Stimulated activated CD4-positive, alpha-beta T cell treated with anti-CD3 and anti-CD28 coated beads, Interleukin-1b, Interleukin-23, amount 100 ng/mL, for 4 hours (primary cell): ENCODE results near the gene ANKRD13B.

ENCODE experiments used
- DNase-seq, 2 donors: peaks; one replicate each; pipeline ENCODE4 v3.0.0-alpha.2; 2020; ENCODE audit warnings: low read depth in 2 of 2

ANKRD13B gene

DNA sequence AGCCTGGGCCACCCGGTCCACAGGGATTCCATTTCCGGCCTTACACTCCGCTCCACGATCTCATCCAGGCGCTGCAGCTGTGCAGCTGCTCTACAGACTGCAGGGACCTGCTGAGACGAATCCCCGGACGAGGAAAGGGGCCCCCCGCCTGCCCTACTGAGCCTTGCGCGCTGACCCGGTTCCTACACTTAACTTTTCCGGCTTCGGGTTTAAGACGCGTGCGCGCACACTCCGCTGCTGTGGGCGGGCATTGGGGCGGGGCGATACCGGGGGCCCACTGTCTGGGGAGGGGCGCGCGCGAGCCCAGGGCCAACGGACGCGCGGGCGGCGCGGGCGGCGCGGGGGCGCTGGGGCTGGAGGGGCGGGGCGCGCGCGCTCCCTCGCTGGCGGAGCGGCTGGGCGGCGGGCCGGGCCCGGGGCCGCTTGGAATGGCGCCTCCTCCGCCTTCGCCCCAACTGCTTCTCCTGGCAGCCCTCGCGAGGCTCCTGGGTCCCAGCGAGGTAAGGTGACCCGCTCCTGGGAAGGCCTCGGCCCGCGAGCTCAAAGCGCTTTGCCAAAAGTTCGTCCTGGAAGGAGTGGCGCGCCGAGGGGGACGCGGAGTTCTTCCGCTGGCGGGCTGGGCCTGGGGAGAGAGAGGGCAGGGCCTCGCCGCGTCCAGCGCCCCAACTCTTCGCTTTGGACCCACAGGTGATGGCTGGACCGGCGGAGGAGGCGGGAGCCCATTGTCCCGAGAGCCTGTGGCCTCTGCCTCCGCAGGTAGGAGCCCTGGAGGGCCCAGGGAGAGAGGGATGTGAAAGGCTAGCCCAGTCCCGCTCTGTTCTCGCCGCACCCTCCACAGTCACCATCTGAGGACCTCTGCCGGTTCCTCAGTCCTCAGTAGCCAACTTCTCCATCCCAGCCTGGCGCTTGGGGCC lies 24.3 kb upstream of the ANKRD13B start, which contains the start of gene TP53I13:
TSS of gene TP53I13 (plus strand) at position 371 of the 914 bp plus-strand sequence. CDS start at position 429, 58 bp downstream.
- DNase-seq = peak; percentile 94

DNA sequence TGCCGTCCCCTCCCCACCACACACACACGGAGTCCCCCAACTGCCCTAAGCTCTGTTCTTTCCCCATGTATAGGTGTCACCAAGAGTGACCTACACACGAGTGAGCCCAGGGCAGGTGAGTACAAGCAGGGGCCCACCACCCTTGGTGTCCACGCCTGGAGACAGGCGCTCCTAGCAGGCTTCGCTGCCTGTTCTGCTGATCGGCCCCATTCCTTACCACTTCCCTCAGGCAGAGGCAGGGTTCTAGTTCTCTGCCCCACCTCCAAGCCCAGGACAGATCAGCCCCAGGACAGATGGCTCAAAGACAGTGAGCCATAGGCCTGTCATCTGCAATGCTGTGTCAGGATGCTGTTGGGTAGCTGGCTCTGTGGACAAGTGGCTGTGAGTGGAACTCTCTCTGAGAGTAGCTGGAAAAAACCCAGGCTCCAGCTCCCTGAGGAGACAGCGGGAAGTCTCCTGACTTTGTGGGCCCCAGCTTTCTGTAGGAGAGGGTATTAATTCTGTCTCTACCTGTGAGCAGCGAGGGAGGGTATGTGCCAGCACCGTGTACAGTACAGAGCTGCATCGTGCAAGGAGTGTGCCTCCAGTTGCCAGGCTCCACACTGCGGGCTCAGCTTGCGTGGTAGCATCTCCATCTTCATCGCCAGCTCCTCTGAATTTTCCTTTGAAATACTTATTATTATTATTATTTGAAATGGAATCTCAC lies 23.5 kb upstream of the ANKRD13B start:
- DNase-seq = no peak

DNA sequence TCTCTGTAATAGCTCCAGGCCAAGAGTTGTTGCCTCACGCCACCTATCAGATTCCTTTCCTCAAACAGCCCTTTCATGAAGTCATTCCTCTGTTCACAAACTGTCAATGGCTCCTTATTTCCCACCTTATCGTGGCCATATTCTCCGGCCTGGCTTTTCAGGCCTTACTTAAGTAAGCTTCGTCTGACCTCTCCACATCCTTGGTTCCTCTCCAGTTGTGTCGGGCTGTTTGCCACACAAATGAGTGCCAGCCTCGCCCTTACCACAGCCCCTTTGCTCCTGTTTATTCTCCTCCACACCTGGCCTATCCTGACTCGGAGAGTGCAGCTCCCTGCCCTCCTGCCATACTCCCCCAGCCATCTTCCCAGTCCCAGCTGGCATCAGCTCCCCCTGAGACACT lies 22.4 kb upstream of the ANKRD13B start:
- no peak for DNase-seq

DNA sequence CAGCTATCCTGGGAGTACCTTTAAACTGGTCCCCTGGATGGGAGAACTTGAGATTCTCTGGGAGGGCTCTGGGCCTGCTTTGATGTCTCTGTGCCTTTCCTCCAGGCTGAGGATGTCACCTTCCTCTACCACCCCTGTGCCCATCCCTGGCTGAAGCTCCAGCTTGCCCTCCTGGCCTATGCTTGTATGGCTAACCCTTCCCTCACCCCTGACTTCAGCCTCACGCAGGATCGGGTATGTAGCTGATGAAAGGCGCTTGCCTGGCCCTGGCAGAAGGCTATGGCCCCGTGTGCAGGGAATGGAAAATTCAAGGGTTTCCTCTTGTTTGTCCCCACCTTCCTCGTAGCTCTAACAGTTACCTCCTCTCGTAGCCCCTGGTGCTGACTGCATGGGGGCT lies 21.4 kb upstream of the ANKRD13B start:
- no peak for DNase-seq

DNA sequence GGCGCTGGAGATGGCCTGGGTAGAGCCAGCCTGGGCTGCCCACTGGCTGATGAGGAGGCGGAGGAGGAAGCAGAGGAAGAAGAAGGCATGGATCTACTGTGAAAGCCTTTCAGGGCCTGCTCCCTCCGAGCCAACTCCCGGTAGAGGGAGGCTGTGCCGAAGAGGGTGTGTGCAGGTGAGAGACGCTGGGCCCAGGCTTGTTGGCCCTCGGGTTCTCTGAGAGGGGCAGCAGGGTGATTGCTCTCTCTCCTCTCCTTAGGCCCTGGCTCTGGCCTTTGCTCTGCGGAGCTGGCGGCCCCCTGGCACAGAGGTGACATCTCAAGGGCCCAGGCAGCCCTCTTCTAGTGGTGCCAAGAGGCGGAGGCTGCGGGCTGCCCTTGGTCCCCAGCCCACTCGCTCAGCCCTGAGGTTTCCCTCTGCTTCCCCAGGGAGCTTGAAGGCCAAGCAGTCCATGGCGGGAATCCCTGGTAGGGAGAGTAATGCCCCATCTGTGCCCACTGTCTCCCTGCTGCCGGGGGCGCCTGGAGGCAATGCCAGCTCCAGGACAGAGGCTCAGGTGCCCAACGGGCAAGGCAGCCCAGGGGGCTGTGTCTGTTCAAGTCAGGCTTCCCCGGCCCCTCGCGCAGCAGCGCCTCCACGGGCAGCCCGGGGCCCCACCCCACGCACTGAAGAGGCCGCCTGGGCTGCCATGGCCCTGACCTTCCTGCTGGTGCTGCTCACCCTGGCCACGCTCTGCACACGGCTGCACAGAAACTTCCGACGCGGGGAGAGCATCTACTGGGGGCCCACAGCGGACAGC lies 20.9 kb upstream of the ANKRD13B start:
- DNase-seq = no peak

DNA sequence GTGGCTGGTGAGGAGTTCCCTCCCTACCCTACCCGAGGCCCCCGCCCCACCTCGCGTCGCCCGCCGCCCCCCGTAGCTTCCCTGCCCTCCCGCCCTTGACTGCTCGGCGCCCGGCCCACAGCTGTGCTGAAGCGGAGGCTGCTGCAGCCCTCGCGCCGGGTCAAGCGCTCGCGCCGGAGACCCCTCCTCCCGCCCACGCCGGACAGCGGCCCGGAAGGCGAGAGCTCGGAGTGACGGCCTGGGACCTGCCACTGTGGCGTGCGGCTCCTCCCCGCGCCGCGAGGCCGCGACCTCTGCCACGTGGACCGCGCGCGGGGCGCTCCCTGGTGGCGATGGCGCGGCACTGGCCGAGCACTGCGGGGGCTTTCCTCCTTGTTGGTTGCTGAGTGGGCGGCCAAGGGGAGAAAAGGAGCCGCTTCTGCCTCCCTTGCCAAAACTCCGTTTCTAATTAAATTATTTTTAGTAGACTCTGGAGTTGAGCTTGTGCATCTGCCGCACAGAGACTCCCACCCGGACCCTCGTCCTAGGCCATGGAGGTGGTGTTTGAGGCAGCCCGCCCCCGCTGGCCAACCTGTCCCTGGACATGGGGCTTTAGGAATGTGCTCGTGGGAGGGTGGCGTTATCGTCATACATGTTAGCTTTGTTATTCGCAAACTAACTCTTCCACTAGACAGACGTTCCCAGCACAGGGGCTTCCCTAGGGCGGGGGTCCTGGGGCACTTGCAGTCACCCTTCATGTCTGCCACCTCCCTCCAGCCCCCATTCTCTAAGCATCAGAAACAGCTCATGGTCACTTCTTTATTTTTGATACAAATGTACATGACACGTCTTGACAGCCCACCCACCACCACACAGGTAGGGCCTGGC lies 20.0 kb upstream of the ANKRD13B start:
- peak; percentile 58 to 61 for DNase-seq

DNA sequence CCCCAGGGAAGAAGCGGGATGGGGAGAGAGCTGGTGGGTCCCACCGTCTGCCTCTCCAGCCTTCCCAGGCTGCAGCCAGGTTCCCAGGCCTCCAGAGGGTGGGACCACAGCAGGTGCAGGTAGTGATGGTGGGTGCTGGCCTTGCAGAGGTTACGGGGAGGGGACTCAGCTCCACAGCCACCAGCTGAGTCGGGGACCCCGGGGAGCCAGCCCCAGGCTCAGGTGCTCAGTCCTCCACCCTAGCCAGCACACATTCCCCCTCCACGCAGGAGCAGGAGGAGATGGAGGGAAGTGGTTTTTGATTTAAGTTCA lies 19.4 kb upstream of the ANKRD13B start:
- DNase-seq = no peak

DNA sequence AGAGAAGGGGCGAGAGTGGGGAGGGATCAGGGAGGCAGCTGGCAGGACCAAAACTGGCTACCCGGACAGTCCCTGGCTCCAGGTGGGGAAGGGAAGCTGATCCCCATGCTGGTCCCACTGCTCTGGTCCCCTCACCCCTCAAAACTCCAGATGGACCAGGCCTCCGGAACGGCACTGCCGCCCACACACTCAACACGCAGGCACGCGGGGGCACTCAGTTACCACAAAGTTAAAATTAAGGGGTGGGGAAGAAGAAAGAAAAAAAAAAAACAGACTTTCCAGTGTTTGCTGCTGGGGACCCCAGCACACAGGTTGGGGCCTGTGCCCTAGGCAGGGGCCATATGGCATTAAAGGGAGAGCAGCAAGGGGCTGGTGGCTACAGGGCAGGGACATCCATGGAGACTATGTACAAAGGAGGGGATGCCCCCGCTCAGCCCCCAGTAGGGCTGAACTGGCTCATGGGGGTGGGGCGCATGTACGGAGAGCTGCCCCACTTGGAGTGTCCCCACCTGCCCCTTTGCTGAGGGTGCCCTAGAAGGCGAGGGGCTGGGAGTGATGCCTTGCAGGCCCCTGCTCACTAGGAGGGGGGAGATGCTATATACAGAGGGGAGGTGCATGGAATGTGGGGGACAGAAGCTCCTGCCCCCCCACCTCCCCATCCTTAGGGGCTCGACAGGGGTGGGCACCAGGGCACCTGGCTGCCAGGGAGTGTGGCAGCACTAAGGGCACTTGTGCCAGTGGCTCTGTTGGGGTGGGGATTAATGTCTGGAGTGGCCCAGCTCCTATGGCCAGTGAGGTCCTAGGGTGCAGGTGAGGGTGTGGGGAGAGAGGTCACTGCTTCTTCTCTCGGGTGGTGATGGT lies 18.8 kb upstream of the ANKRD13B start:
- no peak for DNase-seq

DNA sequence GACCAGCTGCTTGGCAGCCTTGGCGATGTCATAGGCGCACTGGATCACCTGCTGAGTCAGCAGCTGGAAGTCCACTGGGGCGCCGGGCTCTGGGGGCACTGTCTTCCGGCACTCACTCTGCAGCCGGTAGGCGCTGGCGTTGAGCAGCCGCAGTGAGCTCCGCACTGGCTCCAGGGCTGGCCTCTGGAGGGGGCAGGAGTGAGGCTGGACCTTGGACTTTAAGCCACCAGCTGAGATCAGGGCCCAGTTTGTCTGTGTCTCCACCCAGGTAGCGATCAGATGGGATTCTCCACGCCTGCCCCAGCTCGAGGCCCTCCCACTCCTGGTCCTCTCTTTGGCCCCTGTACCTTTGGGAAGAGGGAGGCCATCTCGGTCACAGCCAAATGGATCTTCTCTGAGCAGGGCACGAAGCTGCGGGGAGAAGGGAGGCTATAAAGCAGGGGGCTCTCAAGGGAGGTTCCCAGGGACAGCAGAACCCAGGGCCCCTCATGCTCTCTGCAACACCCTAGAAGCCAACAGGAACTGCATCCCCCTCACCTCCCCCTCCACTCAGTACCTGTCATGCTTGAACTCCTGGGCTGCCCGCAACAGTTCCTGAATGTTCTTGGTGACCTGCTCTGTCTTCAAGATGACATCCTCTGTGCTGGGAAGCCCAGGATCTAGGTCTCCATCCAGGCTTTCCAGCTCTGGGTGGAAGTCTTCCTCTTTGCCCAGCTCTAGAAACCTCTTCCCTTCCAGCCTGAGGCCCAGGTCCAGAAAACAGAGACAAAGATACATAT lies 18.0 kb upstream of the ANKRD13B start:
- no peak for DNase-seq

DNA sequence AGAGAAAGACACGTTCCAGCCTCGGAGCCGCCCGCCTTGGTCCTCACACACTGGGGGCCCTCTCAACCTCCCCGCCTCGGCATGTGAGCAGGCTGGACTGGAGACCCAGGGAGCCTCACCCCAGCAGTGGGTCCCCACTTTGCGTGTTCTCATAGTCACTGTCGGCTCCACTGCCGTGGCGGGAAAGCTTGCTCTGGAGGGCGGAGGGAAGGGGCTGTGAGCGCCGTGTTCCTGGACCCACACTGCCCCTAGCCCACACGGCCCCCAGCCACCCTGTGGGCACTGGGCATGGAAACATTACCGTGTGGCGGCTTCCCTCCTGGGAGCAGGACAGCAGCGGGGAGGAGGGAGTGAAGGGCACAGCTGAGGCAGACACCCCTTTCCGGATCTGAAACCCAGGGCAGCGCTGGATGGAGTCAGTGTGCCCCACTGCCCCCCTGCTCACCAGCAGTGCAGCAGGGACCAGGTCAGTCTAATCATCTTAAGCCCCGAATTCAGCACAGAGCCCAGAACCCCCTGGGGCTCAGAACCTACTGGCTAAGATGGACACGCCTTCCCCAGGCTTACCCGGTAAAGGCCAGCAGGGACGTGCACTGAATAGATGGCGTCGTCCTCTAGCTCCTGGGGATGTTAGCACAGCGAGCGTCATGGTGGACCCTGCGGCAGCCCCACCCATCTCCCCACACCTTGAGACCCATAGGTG lies 17.3 kb upstream of the ANKRD13B start:
- no peak for DNase-seq

DNA sequence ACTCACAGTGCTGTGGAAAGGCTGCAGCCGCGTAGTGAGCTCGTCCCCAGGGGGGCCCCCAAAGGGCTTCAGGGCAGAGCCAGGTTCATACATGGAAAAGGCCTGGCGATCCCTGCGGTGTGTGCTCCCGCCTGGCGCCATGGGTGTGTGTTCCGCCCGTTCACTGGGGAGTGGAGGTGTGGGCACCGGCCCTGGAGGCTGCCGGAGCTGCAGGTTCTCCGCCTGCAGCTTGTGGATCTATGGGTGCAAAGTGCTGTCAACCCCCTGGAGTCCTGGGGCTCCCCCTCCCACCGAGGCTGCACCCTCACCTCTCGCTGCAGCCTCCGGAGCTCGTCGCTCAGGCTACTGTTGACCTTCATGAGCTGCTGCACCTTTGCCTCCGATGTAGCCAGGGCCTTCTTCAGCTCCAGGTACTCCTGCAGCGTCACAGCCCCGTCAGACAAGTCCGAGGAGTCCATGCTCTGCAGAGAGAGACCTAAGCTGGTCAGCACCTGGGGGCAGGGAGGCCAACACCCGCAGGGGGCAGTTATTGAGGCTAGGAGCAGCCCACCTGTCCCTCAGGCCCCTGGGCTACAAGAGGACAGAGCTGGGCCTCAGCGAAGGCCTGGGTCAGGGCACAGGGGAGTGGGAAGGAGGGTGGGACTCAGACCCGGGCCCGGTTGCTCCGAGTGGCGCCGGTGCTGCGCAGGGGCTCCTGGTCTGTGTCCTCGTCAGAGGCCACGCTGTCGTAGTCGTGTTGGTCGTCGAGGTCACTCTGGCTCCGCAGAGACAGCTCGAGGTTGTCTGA lies 16.5 kb upstream of the ANKRD13B start:
- DNase-seq = no peak

DNA sequence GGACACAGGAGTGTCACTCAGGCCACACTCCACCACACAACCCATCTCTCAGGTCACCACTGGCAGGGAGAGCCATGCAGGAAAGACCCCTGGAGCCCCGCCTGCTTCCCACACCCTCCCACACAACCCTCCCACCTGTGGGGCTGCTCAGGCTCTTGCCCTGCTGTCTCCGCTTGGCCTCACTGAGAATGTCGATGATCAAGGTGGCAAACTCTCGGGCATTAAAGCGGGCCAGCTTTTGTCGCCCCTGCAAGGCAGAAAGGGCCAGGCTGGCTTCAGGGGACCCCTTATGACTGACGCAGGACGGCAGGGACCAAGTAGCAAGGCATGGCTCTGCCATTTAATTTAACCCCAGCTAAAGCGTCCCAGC lies 15.9 kb upstream of the ANKRD13B start:
- no peak for DNase-seq

DNA sequence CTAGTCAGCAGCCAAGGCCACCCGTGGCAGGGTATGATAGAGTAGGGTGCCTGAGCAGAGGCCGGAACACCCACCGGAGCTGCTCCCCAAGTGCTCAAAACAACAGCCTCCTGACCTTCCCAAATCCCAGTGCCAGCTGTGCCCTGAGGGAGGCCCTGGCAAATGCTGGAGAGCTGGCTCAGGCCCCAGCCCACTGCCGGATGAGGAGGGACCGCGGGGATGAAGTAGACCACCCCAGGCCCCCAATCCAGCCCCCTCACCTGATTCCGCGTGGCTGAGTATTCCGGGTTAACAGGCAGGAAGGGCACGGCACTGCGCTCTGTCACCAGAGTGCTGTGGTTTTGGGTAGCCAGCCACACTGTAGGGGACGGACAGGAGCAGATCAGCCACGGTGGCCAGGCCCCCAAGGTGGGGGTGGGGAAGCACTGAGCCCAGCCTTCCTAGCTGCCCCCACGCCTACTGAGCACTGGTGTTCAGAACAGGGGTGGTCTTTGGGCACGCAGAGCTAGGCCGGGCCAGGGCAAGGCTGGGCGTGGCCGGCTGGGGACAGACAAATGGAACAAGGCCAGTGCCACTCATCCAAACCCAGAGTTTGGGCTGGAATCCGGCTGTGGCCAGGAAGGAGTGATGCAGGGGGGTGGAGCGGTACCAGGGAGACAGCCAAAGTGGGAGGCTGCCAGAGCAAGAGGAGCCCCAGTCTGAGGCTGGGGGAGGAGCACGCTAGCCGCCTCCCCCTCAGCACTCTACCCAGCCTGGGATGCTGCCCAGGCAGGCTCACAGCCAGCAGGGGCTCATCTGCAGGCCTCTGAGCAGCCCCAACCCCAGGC lies 15.3 kb upstream of the ANKRD13B start:
- no peak for DNase-seq

DNA sequence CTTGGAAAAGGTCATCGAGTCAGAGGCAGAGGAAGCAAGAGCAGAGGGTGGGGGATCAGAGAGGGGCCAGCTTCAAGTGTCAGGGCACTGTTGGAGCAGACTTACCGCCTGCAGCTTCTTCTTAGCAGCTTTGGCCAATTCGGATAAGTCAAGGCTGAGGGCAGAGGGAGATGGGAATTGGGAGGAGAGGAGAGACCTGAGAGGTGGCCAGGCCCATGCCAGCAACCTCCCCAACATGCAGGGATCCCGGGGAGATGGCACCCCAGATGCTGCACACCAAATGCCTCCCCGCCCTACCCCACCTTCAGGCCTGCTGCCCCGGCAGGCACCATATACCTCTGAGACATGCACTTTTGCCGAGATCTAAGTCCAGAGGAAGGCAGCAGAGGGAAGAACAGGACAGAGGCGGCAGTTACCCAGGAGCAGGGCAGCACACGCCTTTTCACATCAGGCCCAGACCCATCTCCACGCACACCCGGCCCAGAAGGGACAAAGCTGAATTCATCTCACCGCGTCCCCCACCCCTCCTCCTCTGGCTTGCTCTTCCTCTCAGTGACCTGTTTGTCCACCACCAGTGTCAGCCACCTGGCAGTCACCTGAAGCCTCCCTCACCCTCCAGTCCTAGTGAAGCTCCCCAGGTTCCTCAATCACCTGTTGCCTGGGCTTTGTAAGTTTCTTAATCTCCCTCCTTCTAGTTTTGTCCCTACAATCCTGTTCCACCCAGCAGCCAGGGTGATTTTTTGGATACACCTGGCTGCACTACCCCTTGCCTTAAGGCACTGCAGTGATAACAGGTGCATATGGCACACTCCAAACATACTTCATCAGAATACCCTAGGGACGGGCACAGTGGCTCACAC lies 14.1 kb upstream of the ANKRD13B start:
- no peak for DNase-seq

DNA sequence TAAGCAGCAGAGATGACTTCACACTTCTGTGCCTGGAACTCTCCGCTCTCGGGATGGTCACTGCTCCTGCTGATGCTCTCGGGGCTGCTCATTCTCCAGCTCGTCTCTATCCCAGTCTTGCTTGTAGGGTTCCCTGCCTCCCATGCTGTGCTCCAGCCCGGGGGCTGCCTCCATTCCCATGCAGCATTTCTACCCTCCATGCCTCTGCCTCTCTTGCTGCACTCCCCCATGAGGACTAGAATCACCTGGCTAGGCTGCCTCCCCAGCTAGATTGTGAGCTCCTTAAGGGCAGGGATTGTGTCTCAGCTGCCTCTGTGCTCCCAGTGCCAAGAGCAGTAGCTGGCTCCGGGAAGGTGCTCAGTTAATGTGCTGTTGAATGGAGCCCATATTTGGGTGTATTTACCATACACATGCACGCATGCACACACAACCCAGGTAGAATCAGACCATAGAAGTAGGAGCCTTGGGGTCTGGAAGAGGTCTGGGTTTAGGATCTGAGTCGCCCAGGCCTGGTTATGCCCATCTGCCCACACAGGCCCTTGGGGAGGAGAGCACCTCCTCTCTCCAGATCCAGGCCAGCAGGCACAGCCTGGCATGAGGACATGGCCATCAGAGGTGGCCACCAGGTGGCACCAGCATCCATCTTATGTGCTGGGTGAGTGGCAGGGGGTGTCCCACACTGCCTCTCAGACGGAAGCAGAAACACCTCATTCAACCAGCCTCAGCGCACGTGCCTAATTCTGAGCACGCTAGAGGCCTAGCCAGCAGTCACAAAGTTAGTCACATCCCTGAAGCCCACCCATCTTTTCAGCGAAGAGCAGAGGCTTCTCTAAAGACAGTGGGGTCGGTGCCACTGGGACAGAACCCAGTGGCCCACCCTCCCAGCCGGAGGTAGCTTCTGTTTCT lies 12.8 kb upstream of the ANKRD13B start:
- DNase-seq = peak; percentile 85 to 88
